Esophagus muscularis mucosa (tissue), 4 donors: Measurements from ENCODE around the gene STARD5. TPM values are rescaled to one million over a fixed set of nuclear protein-coding genes. Genes with fewer than 3 reads are reported as not detected.

Experiments used
- DNase-seq: peaks from one replicate; pipeline ENCODE4 v3.0.0-alpha.2; 2017; ENCODE audit errors: extremely low spot score
- H3K27ac ChIP-seq, 4 donors: fragments of 200-600 bp; sonication (generic); replicated peaks in 1 of 4; 1 replicate in 3 of 4; 2 replicates in 1 of 4; pipeline ENCODE4 v1.5.1; 2016 to 2019; ENCODE audit warnings: mild to moderate bottlenecking in 1 of 4
- H3K27me3 ChIP-seq, 4 donors: fragments of 200-600 bp; sonication (generic); one replicate each; pipeline versions ENCODE4 v1.5.1 to v1.6.0; 2016 to 2019
- H3K36me3 ChIP-seq, 4 donors: fragments of 200-600 bp; sonication (generic); one replicate each; pipeline ENCODE4 v1.5.1; 2016 to 2019
- H3K4me1 ChIP-seq, 4 donors: fragments of 200-600 bp; sonication (generic); one replicate each; pipeline ENCODE4 v1.5.1; 2016 to 2019
- H3K4me3 ChIP-seq, 4 donors: fragments of 200-600 bp; sonication (generic); 1 replicate in 2 of 4; 2 replicates in 2 of 4; pipeline ENCODE4 v1.5.1; 2016 to 2019; ENCODE audit warnings: mild to moderate bottlenecking in 4 of 4, moderate library complexity in 1 of 4
- H3K9me3 ChIP-seq, 4 donors: fragments of 200-600 bp; sonication (generic); 1 replicate in 3 of 4; 2 replicates in 1 of 4; pipeline ENCODE4 v1.5.1; 2016 to 2019
- CTCF ChIP-seq, 3 experiments: fragments of 200-600 bp in 2 of 3; fragments of 450-650 bp in 1 of 3; sonication (generic) in 2 of 3; IDR thresholded peaks; one replicate each; pipeline ENCODE4 v1.5.1; 2017 to 2019; ENCODE audit warnings: antibody characterized with exemption in 3 of 3, mild to moderate bottlenecking in 2 of 3, moderate library complexity in 1 of 3
- EP300 ChIP-seq: sonication (generic); formaldehyde crosslinking; IDR thresholded peaks from one replicate; pipeline ENCODE4 v1.6.1; 2017; ENCODE audit warnings: antibody characterized with exemption
- POLR2A ChIP-seq: fragments of 450-650 bp; IDR thresholded peaks from one replicate; pipeline ENCODE4 v1.6.1; 2017; ENCODE audit warnings: antibody characterized with exemption, moderate library complexity, mild to moderate bottlenecking, low read depth
- POLR2AphosphoS5 ChIP-seq, 2 donors: sonication (generic); formaldehyde crosslinking; IDR thresholded peaks; one replicate each; pipeline ENCODE4 v1.6.1; 2017; ENCODE audit warnings: antibody characterized with exemption in 2 of 2
- WGBS: methylation state at CpG from one replicate; pipeline ENCODE4 v1.1.5; 2018; 5-methylcytosine and 5-hydroxymethylcytosine counted together
- intact Hi-C: fragments of 100-400 bp; cut with DNase I; formaldehyde crosslinking; loops from one replicate; pipeline ENCODE4 v1.15.1; 2023
- total RNA-seq, 4 donors: library from RNA; depleted of rRNA; stranded (reverse); fragments of >200 nt; gene quantifications; one replicate each; pipeline versions ENCODE4 v1.1.0 to v1.2.1, GENCODE V29; 2016

STARD5 gene
- total RNA-seq, 4 donors from 2014 or later = 2.7 to 3.7 (median 3.0) TPM

- Histone ChIP-seq H3K4me3 (no peak overlapping the region), H3K4me1 (peaks cover 4 to 28% (median 27%) of the 10 kb centered on the region in 4 donors), H3K9me3 (no peaks in the 10 kb centered on the region), H3K27ac (peak overlapping the region in 2 of 4 donors; percentile 19 to 43), H3K36me3 (no peaks in the 10 kb centered on the region), H3K27me3 (no peaks in the 10 kb centered on the region)
- TF ChIP-seq EP300 (no peak), POLR2AphosphoS5 (IDR thresholded peaks at IDR 0.05) (no peak), POLR2A (no peak), CTCF (IDR thresholded peaks at IDR 0.05) (no peak)
- DNase-seq = no peak
- WGBS = 92% methylated on average over 3 of the region's 3 CpGs
- intact Hi-C loops = loop anchor here (10.0 kb wide), 1 partner anchor 62 kb away; no protein-coding TSS in a partner anchor
Measured at GRCh38 chr15:81337241-81337640, 13.3 kb upstream of the STARD5 start.

DNA sequence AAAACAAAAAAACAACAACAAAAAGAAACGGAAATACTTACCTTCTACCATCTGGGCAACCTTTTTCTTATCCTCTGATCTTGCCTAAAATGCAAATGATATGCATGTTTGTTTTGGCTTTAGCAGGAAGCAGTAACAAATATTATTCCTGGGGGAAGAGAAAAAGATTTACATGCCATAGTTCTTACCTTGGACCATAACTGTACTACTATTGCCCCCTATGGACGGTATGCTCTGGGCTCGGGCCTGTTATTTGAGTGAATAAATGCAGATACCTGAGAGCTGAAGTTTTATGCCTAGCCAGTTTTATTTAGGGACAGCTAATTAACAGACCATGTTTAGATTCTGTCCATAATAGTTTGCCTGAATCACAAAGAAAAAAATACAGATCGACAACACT, 12.6 kb upstream of the STARD5 start:
- intact Hi-C loops = loop anchor here (10.0 kb wide), 1 partner anchor 62 kb away; no protein-coding TSS in a partner anchor
- H3K36me3 ChIP-seq = no peaks in the 10 kb centered on the region
- H3K27ac ChIP-seq = no peak overlapping the region
- WGBS = 91% methylated on average over 4 of the region's 4 CpGs
- TF ChIP-seq EP300 (no peak), CTCF (IDR thresholded peaks at IDR 0.05) (peak in 1 of 3 experiments; percentile 13)
- no peaks in the 10 kb centered on the region for H3K9me3 ChIP-seq
- H3K27me3 ChIP-seq = no peaks in the 10 kb centered on the region
- no peak overlapping the region for H3K4me3 ChIP-seq
- H3K4me1 ChIP-seq = peaks cover 4 to 28% (median 27%) of the 10 kb centered on the region in 4 donors
- DNase-seq = no peak

DNA sequence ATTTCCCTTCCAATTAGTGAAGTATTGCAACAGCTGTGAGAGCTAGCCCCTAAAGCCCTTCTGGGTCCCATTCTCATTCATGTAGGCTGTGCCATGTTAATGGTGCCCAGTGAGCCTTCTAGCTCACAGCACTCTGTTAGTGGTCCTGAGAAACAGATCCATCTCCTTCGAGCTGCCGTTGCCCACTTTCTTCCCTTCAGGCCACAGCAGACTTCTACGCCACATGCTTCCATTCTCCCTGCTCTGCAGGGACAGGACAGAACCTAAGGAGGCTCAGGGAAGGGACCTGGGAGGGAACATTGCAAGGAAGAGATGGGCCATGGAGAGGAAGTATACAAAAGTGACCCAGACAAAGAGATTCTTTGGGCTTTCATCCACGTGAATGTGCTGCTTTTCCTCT, 11.7 kb upstream of the STARD5 start:
- H3K36me3 ChIP-seq = no peaks in the 10 kb centered on the region
- 92% methylated on average over 4 of the region's 4 CpGs for WGBS
- intact Hi-C loops = loop anchor here (10.0 kb wide), 1 partner anchor 61 kb away; no protein-coding TSS in a partner anchor
- peaks cover 4 to 28% (median 27%) of the 10 kb centered on the region in 4 donors for H3K4me1 ChIP-seq
- DNase-seq = no peak
- TF ChIP-seq EP300 (no peak), POLR2A (no peak), CTCF (IDR thresholded peaks at IDR 0.05) (no peak), POLR2AphosphoS5 (IDR thresholded peaks at IDR 0.05) (no peak)
- H3K27ac ChIP-seq = no peak overlapping the region
- no peak overlapping the region for H3K4me3 ChIP-seq
- H3K27me3 ChIP-seq = no peaks in the 10 kb centered on the region
- H3K9me3 ChIP-seq = no peaks in the 10 kb centered on the region

DNA sequence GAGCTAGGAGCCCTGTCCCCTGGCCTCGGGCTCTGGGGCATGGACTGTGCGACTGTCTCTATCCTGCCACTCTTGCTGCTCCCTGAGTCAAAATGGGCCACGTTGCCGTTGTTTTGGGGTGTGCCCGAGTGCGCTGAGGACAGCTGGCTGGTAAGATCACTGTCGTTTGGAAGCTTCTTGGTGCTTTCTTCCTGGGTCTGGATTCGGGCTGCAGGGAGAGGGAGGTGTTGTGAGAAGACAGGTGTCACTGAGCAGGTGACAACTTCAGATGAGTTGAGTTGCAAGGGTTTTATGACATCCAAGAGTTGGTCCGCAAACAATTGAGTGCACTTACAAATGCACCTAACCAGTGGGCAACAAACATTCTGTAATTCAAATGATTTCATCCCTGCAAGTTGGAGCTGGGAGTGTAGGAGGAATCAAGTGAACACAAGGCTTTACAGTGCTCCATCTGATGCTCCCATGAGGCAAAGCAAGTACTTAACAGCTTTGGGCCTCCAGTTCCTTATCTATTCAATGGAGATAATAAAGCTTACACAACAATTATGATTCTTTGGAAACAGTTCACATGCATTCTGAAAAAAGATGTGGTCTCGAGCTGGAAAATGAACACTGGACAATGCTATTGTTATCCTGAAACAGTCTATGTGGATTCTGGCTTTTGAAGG, 11.0 kb upstream of the STARD5 start:
- H3K4me3 ChIP-seq = no peak overlapping the region
- intact Hi-C loops = loop anchor here (10.0 kb wide), 1 partner anchor 60 kb away; no protein-coding TSS in a partner anchor
- no peaks in the 10 kb centered on the region for H3K27me3 ChIP-seq
- no peak overlapping the region for H3K27ac ChIP-seq
- no peak for DNase-seq
- 87% methylated on average over 8 of the region's 10 CpGs for WGBS
- TF ChIP-seq EP300 (no peak), POLR2A (no peak), POLR2AphosphoS5 (IDR thresholded peaks at IDR 0.05) (no peak), CTCF (IDR thresholded peaks at IDR 0.05) (no peak)
- no peaks in the 10 kb centered on the region for H3K36me3 ChIP-seq
- no peaks in the 10 kb centered on the region for H3K9me3 ChIP-seq
- peaks cover 4 to 28% (median 27%) of the 10 kb centered on the region in 4 donors for H3K4me1 ChIP-seq
